HG03432 (cell line): Measurements from ENCODE around the gene DPT.

Experiments
- ATAC-seq: cut with Tn5 transposase; IDR thresholded peaks from one replicate; pipeline ENCODE4 v1.9.1; 2021; ENCODE audit warnings: mild to moderate bottlenecking, moderate library complexity; ENCODE audit not compliant: unreplicated experiment

DPT gene

GRCh38 chr1:168671782-168672181 lies 57.2 kb downstream of the DPT start:
- no peak for ATAC-seq

- ATAC-seq, result no peak
Measured at GRCh38 chr1:168665975-168666374, 63.0 kb downstream of the DPT start.

- ATAC-seq, result no peak
Measured at GRCh38 chr1:168664069-168664834, 64.8 kb downstream of the DPT start.

GRCh38 chr1:168656485-168656884 lies 72.5 kb downstream of the DPT start:
- ATAC-seq, result no peak

GRCh38 chr1:168654198-168654915 lies 74.6 kb downstream of the DPT start:
- ATAC-seq, result no peak

- ATAC-seq, result no peak
Measured at GRCh38 chr1:168653567-168653966, 75.4 kb downstream of the DPT start.

- no peak for ATAC-seq
Measured at GRCh38 chr1:168645721-168646120, 83.3 kb downstream of the DPT start.
